Stimulated activated CD8-positive, alpha-beta memory T cell treated with anti-CD3 and anti-CD28 coated beads, Interleukin-15, amount 100 ng/mL, for 4 hours (primary cell): ENCODE measurements around the gene SERPINE1.
"Not testable (repeated sequence)": the region's sequence is repeated elsewhere in the genome, so short reads cannot be mapped to it uniquely, and the experiment has no call there.

Experiments used
- DNase-seq, 2 donors: peaks; one replicate each; pipeline ENCODE4 v3.0.0-alpha.2; 2020; ENCODE audit warnings: low read depth in 2 of 2

SERPINE1 gene

DNA sequence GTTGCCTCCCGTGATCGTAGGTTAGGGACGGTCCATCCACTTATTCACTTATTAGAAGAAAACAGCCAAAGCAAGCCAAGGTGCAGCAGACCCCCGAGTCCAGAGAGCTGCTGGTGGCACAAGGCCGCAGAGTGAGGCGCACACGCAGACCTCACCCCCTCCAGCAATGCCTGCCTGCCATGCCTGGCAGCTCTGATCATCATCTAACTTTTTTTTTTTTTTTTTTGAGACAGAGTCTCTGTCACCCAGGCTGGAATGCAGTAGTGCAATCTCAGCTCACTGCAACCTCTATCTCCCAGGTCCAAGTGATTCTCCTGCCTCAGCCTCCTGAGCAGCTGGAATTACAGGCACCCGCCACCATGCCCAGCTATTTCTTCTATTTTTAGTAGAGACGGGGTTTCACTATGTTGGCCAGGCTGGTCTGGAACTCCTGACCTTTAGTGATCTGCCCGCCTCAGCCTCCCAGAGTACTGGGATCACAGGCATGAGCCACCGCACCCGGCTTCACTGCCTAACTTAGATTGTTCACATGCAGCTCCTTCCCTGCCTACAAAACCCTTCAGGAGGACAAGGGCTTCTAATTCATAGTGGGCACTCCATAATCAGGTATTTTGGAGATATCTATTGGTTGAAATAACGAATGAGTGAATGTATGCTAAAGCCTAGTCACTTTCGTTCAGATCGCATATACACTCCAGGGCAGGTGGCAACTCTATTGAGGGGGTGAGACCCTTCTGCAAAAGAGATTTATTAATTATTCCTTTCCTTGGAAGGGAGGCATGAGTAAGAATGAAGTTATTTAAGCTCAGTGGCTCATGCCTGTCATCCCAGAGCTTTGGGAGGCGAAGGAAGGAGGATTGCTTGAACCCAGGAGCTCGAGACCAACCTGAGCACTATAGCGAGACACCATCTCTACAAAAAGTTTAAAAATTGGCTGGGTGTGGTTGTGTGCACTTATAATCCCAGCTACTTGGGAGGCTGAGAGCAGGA, 25.8 kb upstream of the SERPINE1 start:
- DNase-seq = no peak

DNA sequence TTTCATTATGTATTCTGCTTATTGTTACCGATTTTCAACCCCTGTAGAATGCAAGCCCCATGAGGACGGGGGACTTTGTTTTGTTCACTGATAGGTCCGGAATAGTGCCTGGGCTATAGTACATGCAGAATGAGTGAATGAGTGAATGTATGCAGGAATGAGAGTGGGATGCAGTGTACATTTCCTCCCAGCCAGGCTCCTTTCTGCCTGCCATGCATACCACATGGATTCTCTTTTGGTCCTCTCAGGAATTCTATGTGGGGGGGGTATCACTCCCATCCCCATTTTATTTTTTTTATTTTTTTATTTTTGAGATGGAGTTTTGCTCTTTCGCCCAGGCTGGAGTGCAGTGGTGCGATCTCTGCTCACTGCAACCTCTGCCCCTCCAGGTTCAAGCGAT, 24.9 kb upstream of the SERPINE1 start:
- no peak for DNase-seq

DNA sequence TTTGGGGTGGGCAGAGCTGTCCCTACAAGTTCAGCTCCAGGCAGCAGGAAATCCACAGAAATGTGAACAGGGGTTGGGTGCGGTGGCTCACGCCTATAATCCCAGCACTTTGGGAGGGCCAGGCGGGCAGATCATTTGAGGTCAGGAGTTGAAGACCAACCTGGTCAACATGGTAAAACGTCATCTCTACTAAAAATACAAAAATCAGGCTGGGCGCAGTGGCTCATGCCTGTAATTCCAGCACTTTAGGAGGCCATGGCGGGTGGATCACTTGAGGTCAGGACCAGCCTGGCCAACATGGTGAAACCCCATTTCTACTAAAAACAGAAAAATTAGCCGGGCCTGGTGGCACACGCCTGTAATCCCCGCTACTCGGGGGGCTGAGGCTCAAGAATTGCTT, 23.2 kb upstream of the SERPINE1 start:
- DNase-seq = not testable (repeated sequence)

DNA sequence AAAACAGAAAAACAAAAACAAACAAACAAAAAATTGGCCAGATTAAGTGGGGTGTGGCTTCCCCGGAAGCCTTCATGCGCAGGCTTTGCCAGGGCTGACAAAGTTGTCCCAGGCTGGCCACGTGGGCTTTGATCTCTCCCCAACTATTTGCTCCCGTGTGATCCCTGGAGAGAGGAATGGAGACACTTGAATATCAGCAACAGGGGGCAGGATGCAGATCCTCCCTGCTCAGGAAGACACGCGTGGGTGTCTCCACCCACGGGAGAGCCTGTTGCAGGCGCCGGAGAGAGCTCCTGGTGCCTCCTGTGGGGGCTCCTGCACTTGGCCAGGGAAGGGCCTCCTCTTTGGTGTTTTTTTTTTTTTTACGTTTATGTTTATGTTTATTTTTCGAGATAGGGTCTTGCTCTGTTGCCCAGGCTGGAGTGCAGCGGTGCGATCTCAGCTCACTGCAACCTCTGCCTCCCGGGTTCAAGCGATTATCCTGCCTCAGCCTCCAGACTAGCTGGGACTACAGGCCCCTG, 22.7 kb upstream of the SERPINE1 start:
- no peak for DNase-seq

DNA sequence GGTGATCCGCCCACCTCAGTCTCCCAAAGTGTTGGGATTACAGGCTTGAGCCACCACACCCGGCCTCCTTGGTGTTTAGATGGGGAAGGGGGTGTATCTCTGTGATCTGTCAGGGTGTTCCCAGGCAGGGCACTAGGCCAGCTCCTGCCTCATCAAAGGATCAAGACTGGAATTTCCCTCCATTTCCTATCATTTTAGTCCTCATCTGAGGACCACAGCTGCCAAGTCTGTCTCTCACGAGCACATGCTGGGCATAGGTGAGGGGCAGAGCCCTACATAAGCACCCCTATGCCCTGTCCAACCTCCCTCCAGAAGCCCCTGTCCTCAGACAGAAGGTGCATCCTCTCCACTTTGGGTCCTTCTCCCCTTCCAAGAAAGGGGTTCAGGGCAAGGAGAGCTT, 22.1 kb upstream of the SERPINE1 start:
- DNase-seq = no peak

DNA sequence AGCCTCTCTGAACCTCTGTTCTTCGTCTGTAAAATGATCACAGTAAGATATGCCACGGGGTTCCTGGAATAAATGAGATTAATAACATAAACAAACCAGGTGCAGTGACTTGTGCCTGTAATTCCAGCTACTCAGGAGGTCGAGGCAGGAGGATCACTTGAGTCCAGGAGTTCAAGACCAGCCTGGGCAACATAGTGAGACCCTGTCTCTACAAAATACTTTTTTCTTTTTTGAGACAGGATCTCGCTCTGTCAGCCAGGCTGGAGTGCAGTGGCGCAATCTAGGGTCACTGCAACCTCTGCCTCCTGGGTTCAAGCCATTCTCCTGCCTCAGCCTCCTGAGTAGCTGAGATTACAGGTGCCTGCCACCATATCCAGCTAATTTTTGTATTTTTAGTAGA, 21.7 kb upstream of the SERPINE1 start:
- not testable (repeated sequence) for DNase-seq

DNA sequence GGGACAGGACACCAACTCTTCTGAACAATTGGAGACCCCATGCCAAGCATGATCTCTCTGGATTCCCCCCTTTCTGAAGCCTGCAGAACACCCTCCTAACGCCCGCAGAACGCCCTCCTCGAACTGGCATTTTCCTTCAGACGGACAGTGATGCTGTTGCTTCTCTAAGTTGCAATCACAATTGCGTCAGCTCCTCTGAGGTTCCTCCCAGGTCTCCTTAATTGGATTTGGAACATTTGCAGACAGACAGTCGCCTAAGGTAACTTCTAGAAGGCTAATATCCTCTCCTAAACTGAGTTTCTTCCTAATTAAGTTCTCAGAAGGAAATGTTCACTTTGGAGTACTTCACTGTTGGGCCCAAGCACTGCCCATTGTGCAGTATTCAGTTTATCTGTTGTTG, 20.5 kb upstream of the SERPINE1 start:
- no peak for DNase-seq

DNA sequence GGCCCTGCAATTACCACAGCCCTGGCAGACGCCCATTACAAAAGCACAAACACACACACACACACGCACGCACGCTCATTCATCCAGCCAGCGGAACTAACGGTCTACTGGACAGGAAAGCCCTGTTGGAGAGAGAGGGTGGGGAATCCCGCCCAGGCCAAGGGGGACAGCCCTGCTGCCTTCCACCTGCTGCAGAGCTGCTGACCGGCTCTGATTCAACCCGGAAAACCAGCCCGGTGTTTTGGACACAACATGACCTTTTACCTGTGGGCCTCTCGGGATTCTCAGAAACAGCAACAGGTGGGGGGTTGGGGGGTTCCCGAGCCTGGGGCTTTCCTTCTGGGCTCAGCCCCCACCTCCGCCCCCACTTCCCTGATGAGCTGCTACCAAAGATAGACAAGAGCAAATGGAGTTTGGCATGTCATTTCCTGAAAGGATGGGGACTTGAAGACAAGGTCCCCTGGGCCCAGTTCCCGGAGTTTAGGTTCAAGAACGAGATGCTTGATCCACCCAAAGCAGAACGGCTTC, 18.5 kb upstream of the SERPINE1 start:
- no peak for DNase-seq

DNA sequence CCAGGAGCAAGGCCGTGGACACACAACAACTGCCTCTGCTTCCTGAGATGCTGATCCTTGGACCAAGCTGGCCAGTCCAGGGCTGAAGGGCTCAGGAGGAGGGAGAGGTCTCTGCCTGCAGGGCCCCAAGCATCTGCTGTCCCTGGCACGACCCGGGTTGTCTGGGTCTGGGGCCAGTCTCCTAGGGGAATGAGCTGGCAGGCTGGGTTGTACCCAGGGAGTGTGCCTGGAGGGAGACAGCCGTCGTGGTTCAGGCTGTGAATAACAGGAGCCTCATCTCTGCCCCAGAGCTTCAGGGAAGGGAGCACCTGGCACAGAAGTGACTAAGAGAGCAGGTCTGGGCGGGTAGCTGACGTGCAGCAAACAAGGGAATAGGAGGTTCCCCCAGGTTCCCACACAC, 17.9 kb upstream of the SERPINE1 start:
- DNase-seq = no peak

DNA sequence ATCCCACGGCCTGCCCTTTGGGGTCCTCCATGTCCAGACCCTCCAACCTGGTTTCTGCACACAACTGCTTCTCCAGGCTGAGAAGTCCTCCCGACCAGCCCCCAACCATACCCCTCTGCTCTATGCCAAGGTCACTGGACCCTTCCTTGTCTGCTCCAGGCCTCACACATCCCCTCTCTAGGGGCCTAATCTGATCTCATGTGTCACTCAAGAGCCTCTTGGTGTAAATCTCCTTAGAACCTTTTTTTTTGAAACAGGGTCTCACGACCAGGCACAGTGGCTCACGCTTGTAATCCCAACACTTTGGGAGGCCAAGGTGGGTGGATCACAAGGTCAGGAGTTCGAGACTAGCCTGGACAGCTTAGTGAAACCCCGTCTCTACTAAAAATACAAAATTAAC, 17.5 kb upstream of the SERPINE1 start:
- DNase-seq = no peak

DNA sequence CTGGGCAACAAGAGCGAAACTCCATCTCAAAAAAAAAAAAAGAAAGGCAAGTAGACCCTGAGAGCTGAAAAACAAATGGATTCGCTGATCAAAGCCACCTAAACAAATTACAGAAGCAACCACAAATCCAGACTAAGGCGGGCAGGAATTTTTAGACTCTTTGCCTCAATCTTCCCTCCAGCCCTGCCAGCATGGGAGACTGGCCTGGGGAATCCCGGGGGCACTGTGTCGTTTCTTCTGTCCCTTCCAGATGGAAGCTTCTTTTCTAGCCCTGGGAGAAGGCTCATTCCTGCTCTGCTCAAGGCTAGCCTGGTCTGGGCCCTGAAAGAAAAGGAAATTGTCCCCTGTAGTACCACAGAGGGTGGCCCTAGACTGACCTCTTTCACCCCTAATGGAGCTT, 15.6 kb upstream of the SERPINE1 start:
- no peak for DNase-seq

DNA sequence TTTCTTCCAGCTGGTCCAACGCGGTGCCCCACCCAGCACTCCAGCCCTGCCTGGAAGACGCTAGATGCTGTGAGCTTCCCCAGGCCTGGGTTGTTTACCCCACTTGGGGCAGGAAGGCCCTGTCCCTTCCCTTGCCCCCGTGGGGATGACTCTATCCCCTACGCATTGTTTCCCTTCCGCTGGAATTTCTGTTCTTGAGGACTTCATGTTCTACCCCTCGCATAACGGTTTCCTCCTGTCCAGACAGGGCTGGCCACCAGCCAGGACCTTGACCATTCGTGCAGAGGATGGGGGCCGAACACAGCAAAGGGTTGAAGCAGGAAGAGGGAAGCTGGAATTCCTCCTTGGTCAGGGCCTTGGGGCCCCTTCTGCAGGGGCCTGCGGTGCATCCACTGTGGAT, 14.7 kb upstream of the SERPINE1 start:
- DNase-seq = no peak

DNA sequence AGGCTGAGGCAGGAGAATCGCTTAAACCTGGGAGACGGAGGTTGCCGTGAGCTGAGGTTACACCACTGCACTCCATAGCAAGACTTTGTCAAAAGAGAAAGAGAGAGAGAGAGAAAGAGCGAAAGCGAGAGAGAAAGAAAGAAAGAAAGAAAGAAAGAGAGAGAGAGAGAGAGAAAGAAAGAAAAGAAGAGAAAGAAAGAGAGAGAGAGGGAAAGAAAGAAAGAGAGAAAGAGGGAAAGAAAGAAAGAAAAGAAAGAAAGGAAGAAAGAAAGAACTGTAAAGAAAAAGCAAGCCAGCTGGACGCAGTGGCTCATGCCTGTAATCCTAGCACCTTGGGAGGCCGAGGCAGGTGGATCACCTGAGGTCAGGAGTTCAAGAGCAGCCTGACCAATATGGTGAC, 13.8 kb upstream of the SERPINE1 start:
- DNase-seq = not testable (repeated sequence)

DNA sequence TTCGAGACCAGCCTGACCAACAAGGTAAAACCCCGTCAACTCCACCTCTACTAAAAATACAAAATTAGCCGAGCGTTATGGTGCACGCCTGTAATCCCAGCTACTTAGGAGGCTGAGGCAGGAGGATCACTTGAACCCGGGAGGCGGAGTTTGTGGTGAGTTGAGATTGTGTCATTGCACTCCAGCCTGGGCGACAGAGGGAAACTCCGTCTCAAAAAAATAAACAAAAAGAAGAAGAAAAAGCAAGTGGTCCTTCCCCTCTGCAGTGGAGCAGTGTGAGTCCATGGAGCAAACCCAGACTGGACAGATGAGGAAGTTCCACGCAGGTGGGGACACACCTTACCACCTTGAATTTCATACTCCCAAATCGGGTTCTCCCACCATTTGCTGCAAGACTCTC, 13.1 kb upstream of the SERPINE1 start:
- DNase-seq = no peak

DNA sequence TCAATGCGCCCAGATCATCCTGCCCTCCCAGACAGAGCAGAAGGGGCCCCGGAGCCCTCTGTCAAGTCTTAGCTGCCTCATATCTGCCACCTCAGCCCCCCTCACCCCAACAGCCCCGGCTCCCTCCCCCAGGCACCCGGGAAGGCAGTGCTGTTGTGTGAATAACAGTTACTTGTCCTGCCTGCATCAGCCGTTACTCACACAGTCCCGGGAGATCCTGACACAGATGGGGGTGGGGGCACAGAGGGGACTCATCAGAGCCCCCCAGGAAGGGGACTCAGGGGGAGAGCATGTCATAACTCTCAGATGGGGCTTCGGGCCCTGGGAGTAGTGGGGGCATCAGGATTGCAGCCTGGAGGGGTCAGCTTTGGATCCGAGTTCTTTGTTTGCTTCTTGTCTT, 12.4 kb upstream of the SERPINE1 start:
- DNase-seq = no peak

DNA sequence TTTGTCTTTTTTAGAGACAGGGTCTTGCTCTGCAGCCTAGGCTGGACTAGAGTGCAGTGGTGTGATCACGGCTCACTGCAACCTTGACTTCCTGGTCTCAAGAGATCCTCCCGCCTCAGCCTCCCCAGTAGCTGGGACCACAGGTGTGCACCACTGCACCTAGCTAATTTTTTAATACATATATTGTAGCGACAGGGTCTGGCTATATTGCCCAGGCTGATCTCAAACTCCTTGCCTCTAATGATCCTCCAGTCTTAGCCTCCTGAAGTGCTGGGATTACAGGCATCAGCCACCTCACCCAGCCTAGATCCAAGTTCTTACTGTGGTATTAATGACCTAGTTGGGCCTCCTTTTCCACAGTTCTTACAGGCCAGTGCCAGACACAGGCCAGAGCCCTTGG, 11.7 kb upstream of the SERPINE1 start:
- DNase-seq = no peak

DNA sequence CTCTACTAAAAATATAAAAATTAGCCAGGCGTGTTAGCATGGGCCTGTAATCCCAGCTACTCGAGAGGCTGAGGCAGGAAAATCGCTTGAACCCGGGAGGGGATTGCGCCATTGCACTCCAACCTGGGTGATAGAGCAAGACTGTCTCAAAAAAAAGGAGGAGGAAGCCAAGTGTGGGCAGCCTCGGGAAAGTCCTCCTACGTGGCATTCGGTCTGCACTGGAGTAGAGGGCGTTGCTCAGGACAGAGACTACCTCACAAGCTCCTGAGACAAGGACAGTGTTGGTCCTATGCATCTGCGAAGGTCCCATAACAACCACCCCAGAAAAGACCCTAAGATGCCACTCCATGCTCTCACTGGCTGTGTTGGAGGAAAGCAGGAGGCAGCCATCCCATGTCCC, 10.0 kb upstream of the SERPINE1 start:
- no peak for DNase-seq

DNA sequence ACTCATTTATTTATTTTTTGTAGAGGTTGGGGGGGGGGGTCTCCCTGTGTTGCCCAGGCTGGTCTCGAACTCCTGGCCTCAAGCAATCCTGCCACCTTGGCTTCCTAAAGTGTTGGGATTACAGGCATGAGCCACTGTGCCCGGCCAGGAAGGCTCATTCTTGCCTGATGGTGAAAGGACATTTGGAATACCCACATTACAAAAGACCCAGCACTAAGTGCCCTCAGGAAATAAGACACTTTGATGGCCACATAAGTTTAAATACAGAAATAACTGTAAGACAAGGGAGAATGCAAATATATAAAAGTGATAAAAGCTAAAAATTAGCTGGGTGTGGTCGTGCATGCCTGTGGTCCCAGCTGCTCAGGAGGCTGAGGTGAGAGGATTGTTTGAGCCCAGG, 8.0 kb upstream of the SERPINE1 start:
- DNase-seq = no peak

DNA sequence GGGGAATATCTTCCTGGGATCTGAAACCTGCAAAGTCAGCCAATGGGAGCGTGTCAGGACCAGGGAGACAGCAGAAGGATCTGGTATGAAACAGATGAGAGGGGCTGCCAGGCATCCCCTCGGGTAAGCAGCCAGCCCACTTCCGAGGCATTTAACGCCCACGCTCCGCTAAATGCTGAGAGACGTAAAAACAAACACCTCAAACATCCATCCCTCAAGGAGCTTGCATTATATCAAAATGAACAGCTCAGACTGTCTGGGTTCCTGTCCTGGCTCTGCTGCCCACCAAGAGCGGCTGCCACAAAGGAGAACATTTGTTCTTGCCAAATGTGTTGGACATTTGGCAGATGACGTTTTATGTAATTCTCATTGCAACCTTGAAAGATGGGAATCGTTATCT, 7.0 kb upstream of the SERPINE1 start:
- DNase-seq = no peak

DNA sequence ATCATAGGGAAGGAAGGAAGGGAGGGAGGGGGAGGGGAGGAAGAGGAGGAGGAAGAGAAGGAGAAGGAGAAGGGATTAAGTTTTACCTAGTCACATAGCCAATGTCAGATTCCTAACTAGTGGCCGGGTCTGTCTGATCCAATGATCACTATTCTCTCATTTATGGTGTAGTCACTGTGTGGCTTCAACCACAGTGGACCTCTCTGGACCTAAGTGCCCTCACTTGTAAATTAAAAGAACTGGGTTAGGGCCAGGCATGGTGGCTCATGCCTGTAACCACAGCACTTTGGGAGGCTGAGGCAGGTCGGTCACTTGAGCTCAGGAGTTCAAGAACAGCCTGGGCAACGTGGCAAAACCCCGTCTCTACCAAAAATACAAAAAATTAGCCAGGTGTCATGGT, 6.6 kb upstream of the SERPINE1 start:
- DNase-seq = no peak

DNA sequence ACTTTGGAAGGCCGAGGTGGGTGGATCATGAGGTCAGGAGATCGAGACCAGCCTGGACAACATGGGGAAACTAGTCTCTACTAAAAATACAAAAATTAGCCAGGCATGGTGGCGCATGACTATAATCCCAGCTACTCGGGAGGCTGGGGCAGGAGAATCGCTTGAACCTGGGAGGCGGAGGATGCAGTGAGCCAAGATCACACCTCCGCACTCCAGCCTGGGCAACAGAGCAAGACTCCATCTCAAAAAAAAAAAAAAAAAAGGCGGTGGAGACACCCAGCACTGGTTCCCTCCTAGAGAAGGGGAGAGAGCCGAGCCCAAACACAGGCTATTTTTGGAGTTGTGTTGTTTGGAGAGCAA, 5.3 kb upstream of the SERPINE1 start:
- not testable (repeated sequence) for DNase-seq

DNA sequence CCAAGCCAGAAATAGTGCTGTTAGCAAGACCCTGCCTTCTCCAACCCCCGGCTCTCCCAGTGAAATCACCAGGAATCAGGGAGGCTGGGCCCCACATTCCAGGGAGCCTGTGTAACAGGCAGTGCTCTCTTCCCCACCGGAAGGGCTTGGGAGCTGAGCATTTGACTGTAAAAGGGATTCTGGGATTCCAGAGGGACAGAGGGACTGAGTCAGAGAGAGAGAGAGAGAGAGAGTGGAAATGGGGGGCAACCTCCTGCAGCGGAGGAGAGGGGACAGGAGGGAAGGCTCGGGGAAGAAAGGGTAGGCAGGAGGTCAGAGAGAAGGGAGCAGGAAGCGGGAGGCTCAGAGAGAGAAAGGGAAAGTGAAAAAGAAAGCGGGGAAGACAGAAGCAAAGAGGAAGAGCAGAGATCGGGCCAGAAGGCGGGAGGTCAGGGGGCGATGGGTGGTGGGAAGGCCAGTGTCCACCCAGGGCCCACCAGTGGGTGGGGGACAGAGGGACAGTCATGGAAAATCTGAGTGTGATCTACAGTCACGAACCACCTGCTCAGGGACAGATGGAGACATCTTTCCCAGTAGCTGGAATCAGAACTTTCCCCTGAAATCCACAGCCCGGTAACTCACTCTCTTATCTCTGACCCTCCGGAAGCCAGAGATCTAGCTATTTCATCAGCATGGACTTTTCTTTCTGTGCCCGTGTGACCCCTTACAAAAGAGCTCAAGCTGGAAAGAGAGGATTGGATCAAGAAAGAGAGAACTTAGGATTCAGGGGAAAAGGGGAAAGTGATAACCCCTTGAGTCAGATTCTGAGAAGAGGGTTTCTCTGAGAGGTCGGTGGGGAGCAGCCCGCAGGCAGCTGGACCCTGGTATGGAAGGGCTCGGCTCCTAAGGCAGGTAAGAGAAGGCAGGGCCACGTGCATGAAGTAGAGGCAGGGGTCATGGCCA, 4.6 kb upstream of the SERPINE1 start:
- DNase-seq = no peak
